K562 (cell line): ENCODE results near the gene GTF2I. TPM values are rescaled to one million over a fixed set of nuclear protein-coding genes. Genes with fewer than 3 reads are reported as not detected.

Experiments used
- CHD1 ChIP-seq: fragments of 200-600 bp; sonication (generic); IDR thresholded peaks from one replicate; pipeline ENCODE4 v1.6.1; 2012; ENCODE audit warnings: mild to moderate bottlenecking, moderate library complexity, low read length, inconsistent platforms
- CUX1 ChIP-seq: fragments of 200-800 bp; sonication (Bioruptor generic); IDR thresholded peaks from 2 replicates; pipeline ENCODE4 v1.6.1; 2016; ENCODE audit warnings: missing genetic modification characterization, missing compliant biosample characterization
- DACH1 ChIP-seq: fragments of 450-650 bp; IDR thresholded peaks from 2 replicates; pipeline ENCODE4 v1.6.1; 2018; ENCODE audit not compliant: partially characterized antibody
- E2F6 ChIP-seq, 2 experiments: IDR thresholded peaks; 2 replicates each; pipeline ENCODE4 v1.6.1; 2011; ENCODE audit warnings: borderline replicate concordance in 1 of 2, control low read depth in 1 of 2, low read depth in 1 of 2, low read length in 1 of 2, mild to moderate bottlenecking in 1 of 2, mixed read lengths in 1 of 2, moderate library complexity in 1 of 2; ENCODE audit not compliant: insufficient read depth in 1 of 2, insufficient read length in 1 of 2, poor library complexity in 1 of 2, severe bottlenecking in 1 of 2; ENCODE audit errors: extremely low read depth in 1 of 2
- FOXM1 ChIP-seq, 2 experiments: fragments of 450-650 bp in 1 of 2; sonication (generic) in 1 of 2; formaldehyde crosslinking in 1 of 2; IDR thresholded peaks; 2 replicates each; pipeline versions ENCODE4 v1.6.1 to v1.9.0; 2017 to 2022; ENCODE audit warnings: low read depth in 2 of 2, mild to moderate bottlenecking in 2 of 2, missing genetic modification reagents in 1 of 2, moderate library complexity in 1 of 2
- IRF1 ChIP-seq: sonication (generic); formaldehyde crosslinking; IDR thresholded peaks from 2 replicates; pipeline ENCODE4 v1.8.0; 2022; ENCODE audit warnings: missing genetic modification reagents, mild to moderate bottlenecking, borderline replicate concordance
- MEF2A ChIP-seq: IDR thresholded peaks from 2 replicates; pipeline ENCODE4 v1.6.1; 2011; ENCODE audit warnings: low read depth, mild to moderate bottlenecking, low read length, moderate library complexity; ENCODE audit not compliant: control insufficient read depth
- MTA3 ChIP-seq: fragments of 450-650 bp; formaldehyde crosslinking; IDR thresholded peaks from 2 replicates; pipeline ENCODE4 v1.6.1; 2017; ENCODE audit warnings: mild to moderate bottlenecking, borderline replicate concordance
- PCBP2 ChIP-seq: fragments of 200-400 bp; formaldehyde crosslinking; IDR thresholded peaks from 2 replicates; pipeline ENCODE4 v1.6.1; 2018; ENCODE audit warnings: low read length, low read depth, mild to moderate bottlenecking, moderate library complexity; ENCODE audit not compliant: poor library complexity, severe bottlenecking
- POLR2A ChIP-seq: fragments of 450-650 bp; conservative IDR thresholded peaks from 2 replicates; pipeline ENCODE4 v1.6.1; 2016
- RBM25 ChIP-seq: fragments of 200-400 bp; formaldehyde crosslinking; IDR thresholded peaks from 2 replicates; pipeline ENCODE4 v1.6.1; 2018; ENCODE audit warnings: low read length, low read depth, moderate library complexity; ENCODE audit not compliant: severe bottlenecking
- SNIP1 ChIP-seq: fragments of 450-650 bp; IDR thresholded peaks from 2 replicates; pipeline ENCODE4 v1.7.1; 2017; ENCODE audit warnings: low read depth, mild to moderate bottlenecking
- SP2 ChIP-seq: IDR thresholded peaks from 2 replicates; pipeline ENCODE4 v1.6.1; 2011; ENCODE audit warnings: mild to moderate bottlenecking, low read depth, low read length, moderate library complexity; ENCODE audit not compliant: poor library complexity, severe bottlenecking; ENCODE audit errors: extremely low read depth
- TFAP4 ChIP-seq: sonication (generic); formaldehyde crosslinking; IDR thresholded peaks from 2 replicates; pipeline ENCODE4 v1.8.0; 2022; ENCODE audit warnings: missing genetic modification reagents, mild to moderate bottlenecking, moderate library complexity, borderline replicate concordance
- THRA ChIP-seq: fragments of 450-650 bp; IDR thresholded peaks from 2 replicates; pipeline ENCODE4 v1.6.1; 2017; ENCODE audit warnings: mild to moderate bottlenecking, moderate library complexity
- ZBTB17 ChIP-seq: fragments of 450-650 bp; formaldehyde crosslinking; IDR thresholded peaks from 2 replicates; pipeline ENCODE4 v1.4.0; 2020; ENCODE audit warnings: mild to moderate bottlenecking
- ZNF140 ChIP-seq: fragments of 250-450 bp; sonication (Bioruptor Pico); IDR thresholded peaks from 2 replicates; pipeline ENCODE4 v1.8.0; 2021; ENCODE audit warnings: moderate library complexity, mild to moderate bottlenecking, inconsistent platforms
- ZNF583 ChIP-seq: fragments of 250-450 bp; sonication (Bioruptor Pico); IDR thresholded peaks from 2 replicates; pipeline ENCODE4 v1.4.0; 2020
- polyA plus RNA-seq, 8 experiments: library from polyadenylated mRNA; depleted of rRNA in 4 of 8; stranded (reverse) in 5 of 8; unstranded in 3 of 8; fragments of >200 nt; fragmentation: Nextera tagmentation in 2 of 8; fragmentation: Illumina TruSeq in 1 of 8; extraction: Ambion mirVana in 2 of 8; extraction: Trizol in 1 of 8; gene quantifications; 2 replicates each; pipeline versions ENCODE4 v1.2.1 to v1.2.3, GENCODE V29; 2011 to 2014; ENCODE audit warnings: inconsistent platforms in 1 of 8, missing spikeins in 1 of 8
- total RNA-seq, 7 experiments: library from RNA; depleted of rRNA in 6 of 7; stranded (reverse); fragments of >200 nt in 6 of 7; fragmentation: Illumina TruSeq in 2 of 7; extraction: Trizol in 2 of 7; gene quantifications; 2 replicates each; pipeline versions ENCODE4 v1.2.1 to v1.2.3, GENCODE V29; 2011 to 2021; ENCODE audit warnings: low replicate concordance in 1 of 7

The GTF2I gene
- total and polyA plus RNA-seq, 9 of the 15 experiments (the other 6 are each of a cell fraction or from before 2014, with no cell fraction given) = 8.4 to 161 (median 90.0) TPM

- TF ChIP-seq CUX1 (CRISPR knock-in tag) (no peak), ZNF140 (CRISPR knock-in tag) (no peak), THRA (no peak), DACH1 (no peak), MEF2A (no peak), E2F6 (IDR thresholded peaks at IDR 0.05; ENCODE audit: borderline replicate concordance in 1 of 2, extremely low read depth in 1 of 2, insufficient read depth in 1 of 2, insufficient read length in 1 of 2, low read depth in 1 of 2, low read length in 1 of 2, poor library complexity in 1 of 2, severe bottlenecking in 1 of 2) (peak; percentile 7 to 39), ZBTB17 (CRISPR knock-in tag) (peak; percentile 47; the same call in 1 of the 2 replicates), MTA3 (peak; percentile 53; the same call in 1 of the 2 replicates), SNIP1 (no peak), TFAP4 (no peak), CHD1 (peak; percentile 76), PCBP2 (peak; percentile 10), FOXM1 (IDR thresholded peaks at IDR 0.05; ENCODE audit: low read depth) (no peak), FOXM1 (CRISPR knock-in tag; IDR thresholded peaks at IDR 0.05; ENCODE audit: low read depth) (0 out of 2 replicates have a peak, but pooled peaks have one; percentile 37), SP2 (no peak), ZNF583 (CRISPR knock-in tag) (no peak), RBM25 (peak; percentile 5), POLR2A (peak; percentile 77), IRF1 (CRISPR knock-in tag) (no peak)
Measured at GRCh38 chr7:74657692-74658177, at the start of gene GTF2I (continued).
